ENCODE results near the gene SMURF2.
"Not testable (repeated sequence)": the region's sequence is repeated elsewhere in the genome, so short reads cannot be mapped to it uniquely, and the experiment has no call there.

SMURF2 gene

DNA sequence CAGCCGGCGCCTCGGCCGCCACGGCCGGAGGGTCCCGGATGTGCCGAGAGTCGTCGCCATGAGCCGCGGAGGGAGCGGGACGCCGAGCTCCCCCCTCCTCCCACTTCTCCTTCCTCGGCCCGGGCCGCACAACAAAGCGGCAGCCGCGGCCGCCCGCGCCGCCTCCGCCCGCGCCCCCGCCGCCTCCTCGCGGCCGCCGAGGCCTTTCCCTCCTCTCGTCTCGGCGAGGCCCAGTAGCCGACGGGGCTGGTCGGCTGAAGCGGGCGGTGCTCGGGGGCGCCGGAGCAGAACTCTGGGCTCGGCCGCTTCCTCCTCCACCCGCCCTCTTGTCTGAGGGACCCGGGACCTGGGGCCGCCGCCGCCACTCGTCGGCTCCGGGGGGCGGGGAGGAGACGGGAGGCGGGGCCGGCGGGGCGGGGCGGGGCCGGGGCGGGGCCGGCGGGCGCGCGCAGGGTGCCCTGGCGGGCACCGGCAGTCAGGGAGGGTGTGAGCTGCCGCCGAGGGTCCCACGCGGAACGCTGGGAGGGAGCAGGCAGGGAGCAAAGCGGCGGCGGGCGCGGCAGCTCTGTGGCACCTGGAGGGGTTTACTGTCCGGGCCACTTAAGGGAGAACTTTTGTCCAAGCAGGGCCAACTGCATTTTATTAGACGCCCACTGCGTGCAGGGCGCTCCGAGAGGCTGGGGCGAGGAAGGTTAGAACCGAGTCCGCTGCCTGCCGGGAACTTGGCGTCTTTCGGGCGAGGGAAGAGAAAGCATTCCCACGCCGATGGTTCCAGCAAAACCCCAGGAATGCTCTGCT, at the start of gene SMURF2:
SMURF2 (minus strand) TSS at position 332 of the 798 bp plus-strand sequence. CDS start 427 bp downstream, outside the sequence.
- DNase-seq = peak; percentile 72 to 87 (median 86)

- DNase-seq = no peak
Observed at GRCh38 chr17:64709481-64709880, 47.4 kb upstream of the SMURF2 start.

DNA sequence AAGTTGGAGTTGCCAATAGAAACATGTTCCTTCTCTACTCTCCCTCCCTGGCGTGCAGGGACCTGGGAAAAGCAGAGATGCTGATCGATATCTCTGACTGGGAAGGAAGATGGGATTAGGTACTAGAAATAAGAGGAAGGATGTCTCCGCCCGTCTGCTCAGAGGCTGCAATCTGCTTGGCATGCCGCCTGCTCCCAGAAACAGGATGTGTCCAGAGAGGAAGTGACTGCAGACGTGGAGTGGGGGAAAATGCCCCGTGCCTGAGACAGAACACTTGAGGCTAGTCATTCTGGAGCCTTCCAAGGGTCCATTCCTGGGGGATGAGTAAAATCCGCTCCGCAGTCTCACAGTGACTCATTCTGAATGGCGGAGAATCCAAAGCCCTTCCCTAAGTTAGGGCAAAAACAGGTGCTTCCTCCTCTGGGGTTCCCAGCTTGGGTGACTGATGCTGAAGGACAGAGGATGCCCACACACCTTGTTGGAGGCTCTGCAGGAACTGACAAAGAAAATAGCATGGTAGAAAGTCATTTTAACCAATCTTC, 45.0 kb upstream of the SMURF2 start:
- no peak for DNase-seq

DNA sequence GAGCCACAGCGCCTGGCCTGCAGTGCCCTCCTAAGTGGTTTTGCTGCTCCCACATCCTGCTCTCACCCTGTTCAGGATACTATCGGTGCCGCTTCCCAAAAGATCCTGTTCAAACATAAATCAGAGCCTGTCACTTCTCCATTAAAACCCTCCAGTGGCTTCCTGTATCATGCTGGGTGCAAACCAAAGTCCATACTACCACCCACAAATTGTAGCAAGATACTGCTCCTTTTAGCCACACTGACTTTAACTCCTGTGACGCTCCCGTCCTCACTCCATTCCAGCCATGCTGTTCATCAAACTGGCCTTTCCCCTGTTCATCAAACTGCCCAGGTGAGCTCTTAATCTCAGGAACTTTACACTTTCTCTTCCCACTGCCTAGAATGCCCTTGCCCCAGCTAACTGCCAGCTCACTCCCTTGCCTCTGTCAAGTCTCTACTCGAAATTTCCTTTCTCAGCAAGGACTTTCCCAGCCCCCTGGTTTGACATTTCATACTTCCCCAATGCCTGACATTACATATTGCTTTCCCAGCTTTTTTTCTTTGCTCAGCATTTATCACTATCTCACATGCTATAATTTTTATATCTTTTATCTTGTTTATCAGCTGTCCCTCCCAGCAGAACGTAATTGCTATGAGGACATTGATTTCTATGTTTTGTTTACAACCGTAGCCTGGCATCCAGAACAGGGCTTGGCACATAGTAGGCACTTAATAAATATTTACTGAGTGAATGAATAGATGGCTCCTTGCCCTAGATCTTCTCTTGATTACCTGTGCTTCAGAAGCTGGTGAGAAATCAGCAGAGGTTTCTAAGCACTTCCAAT, 44.3 kb upstream of the SMURF2 start:
- DNase-seq = peak in 1 of 3 experiments; percentile 27

GRCh38 chr17:64702815-64703214, 40.7 kb upstream of the SMURF2 start:
- DNase-seq = no peak

DNA sequence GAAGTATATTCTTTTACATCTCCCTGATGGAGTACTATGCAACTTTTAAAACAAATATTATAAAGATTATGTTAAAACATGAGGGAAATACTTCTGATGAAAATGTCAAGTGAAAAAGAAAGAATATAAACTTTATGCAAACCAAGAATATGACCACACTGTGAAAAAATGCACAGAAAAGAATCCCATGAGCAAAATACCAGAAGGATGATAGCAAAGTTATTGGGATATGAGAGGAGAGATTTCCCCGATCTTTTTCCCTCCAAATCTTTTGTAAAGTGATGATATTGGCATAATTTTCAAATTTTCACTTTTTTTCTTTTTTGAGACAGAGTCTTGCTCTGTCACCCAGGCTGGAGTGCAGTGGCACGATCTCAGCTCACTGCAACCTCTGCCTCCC, 36.6 kb upstream of the SMURF2 start:
- no peak for DNase-seq

DNA sequence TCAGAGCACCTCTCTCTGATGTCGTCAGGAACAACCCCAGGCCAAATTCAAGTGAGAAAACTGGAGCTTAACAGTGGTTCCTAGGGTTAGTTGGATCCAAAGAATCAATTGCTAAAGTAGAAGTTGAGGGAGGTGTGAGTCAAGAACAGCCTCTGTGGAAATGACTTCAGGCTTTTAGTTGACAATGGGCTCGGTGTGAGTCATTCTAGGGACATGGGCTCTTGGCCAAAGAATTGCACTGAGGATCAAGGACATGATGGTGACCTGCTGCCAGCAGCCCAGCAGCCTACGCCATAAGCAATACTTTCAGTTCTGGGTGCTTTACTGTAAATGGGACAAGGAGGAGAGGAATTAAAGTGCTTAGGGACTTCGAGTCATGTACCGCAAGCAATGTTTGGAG, 32.1 kb upstream of the SMURF2 start:
- no peak for DNase-seq

- no peak for DNase-seq
Observed at GRCh38 chr17:64692187-64692586, 30.1 kb upstream of the SMURF2 start.

DNA sequence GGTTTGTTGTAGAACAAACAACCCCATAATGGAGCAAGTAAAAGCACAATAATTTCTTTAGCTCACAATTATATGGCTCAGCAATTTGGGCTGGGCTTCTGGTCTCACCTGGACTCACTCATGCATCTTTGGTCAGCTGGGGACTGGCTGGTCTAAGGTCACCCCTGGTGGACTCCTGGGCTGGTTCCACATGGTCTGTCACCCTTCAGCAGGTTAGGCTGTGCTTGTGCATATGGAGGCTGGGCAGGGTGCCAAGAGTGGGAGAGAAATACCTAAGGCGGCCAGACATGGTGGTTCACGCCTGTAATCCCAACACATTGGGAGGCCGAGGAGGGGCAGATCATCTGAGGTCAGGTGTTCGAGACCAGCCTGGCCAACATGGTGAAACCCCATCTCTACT, 27.0 kb upstream of the SMURF2 start:
- DNase-seq = peak in 1 of 3 experiments; percentile 7

- no peak for DNase-seq
Observed at GRCh38 chr17:64688481-64688880, 26.4 kb upstream of the SMURF2 start.

DNA sequence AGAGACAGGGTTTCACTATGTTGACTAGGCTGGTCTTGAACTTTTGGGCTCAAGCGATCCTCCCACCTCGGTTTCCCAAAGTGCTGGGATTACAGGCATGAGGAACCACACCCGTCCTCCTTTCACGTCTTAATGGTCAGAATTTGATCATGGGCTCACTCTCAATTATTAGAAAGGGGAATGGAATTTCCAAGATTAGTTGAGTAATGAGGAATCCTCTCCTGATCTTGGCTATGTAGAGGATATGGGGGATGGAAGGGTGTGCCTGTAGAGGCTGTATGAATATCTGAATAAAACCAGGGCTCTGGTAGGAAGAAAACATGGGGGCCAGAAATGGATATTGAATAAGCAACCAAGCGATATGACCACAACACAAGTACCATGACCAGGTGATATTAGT, 25.9 kb upstream of the SMURF2 start:
- no peak for DNase-seq

- no peak for DNase-seq
Observed at GRCh38 chr17:64687376-64687775, 25.3 kb upstream of the SMURF2 start.

GRCh38 chr17:64686705-64687104, 24.6 kb upstream of the SMURF2 start:
- DNase-seq = no peak

GRCh38 chr17:64685705-64686104, 23.6 kb upstream of the SMURF2 start:
- DNase-seq = peak in 2 of 3 experiments; percentile 17 to 73

- DNase-seq = no peak
Observed at GRCh38 chr17:64683796-64684195, 21.7 kb upstream of the SMURF2 start.

- no peak for DNase-seq
Observed at GRCh38 chr17:64682261-64683181, 20.4 kb upstream of the SMURF2 start.

DNA sequence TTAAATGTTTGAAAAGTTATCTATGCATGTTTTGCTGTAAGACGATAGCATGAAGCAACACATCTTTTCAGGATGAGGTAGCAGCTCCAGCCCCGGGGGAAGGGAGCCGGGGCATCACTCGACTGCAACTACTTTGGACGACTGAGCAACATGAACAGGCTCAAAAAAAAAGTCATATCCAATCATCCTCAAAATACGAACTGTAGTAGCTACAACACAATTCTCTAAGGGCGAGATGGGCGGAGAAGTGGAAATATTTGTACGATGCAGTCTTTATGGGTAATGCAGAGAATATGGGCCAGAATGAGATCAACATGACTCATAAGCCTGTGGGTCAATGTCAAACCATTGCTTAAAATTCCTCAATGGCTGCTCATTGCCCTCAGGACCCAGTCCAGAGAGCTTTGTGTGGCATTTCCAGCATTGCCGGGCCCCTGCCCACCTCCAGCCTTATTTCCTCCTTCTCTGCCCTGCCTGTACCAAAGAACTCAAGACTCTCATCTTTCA, 17.7 kb upstream of the SMURF2 start:
- no peak for DNase-seq

GRCh38 chr17:64676763-64677162, 14.7 kb upstream of the SMURF2 start:
- no peak for DNase-seq

GRCh38 chr17:64670843-64671590, 8.9 kb upstream of the SMURF2 start:
- not testable (repeated sequence) for DNase-seq

DNA sequence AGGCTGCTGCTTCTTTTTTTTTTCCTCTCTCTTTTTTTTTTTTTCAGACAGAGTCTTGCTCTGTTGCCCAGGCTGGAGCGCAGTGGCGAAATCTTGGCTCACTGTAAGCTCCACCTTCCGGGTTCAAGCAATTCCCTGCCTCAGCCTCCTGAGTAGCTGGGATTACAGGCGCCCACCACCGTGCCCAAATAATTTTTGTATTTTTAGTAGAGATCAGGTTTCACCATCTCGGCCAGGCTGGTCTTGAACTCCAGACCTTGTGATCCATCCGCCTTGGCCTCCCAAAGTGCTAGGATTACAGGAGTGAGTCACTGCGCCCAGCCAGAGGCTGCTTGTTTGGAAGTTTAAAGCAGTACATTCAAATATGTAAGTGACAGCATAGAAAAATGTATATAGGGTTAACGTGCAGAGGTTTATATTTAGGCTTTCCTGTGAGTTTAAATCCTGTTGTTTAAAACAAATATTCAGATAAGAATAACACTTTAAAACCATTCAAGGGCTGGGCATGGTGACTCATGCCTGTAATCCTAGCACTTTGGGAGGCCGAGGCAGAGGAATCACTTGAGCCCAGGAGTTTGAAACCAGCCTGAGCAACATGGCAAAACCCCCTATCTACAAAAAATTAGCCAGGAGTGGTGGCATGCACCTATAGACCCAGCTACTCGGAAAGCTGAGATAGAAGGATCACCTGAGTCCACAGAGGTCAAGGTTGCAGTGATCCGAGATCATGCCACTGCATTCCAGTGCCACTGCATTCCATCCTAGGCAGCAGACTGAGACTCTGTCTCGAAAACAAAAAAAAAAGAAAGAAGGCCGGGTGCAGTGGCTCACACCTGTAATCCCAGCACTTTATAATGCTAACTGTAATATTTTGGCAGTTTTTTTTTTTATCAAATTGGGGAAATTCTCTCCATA, 6.0 kb upstream of the SMURF2 start:
- not testable (repeated sequence) for DNase-seq
